ENCODE measurements around the gene ABLIM3. TPM values are rescaled to one million over a fixed set of nuclear protein-coding genes. Genes with fewer than 3 reads are reported as not detected.
A peak's percentile ranks its signal among the peaks of the same experiment; 100 is the strongest.

ABLIM3 gene
- total and polyA plus RNA-seq, 10 of the 15 experiments (the other 5 are each of a cell fraction or from before 2014, with no cell fraction given): 0.03 TPM; not detected in 9

DNA sequence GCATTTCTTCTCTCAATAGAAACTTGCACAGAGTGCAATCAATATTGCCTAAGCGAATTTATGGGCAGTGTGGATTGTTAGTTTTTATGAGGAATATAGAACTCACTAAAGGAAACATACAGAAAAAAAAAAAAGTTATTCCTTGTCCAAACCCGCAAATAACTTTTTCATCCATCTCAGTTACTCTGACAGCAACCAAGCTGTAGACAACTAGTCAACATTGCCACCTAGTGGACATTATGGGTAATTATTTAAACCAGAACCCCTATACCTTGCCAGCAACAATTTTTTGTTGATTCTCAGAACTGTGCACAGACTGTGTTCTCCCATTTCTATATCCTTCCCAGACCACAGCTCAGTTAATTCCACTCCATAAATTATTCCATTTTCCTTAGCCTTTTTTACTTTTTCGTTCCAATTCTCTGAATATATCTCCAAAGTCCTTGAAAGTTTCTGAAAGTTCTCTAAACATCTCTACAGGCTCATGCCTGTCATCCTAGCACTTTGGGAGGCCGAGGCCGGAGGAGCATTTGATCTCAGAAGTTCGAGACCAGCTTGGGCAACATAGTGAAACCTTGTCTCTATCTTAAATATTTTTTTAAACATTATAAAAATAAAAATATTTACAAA lies 127.8 kb downstream of the ABLIM3 start (continued):
- TF ChIP-seq BCL11A (IDR thresholded peaks at IDR 0.05; ENCODE audit: low read depth, low read length): no peak
- TF ChIP-seq, protein P1, sequence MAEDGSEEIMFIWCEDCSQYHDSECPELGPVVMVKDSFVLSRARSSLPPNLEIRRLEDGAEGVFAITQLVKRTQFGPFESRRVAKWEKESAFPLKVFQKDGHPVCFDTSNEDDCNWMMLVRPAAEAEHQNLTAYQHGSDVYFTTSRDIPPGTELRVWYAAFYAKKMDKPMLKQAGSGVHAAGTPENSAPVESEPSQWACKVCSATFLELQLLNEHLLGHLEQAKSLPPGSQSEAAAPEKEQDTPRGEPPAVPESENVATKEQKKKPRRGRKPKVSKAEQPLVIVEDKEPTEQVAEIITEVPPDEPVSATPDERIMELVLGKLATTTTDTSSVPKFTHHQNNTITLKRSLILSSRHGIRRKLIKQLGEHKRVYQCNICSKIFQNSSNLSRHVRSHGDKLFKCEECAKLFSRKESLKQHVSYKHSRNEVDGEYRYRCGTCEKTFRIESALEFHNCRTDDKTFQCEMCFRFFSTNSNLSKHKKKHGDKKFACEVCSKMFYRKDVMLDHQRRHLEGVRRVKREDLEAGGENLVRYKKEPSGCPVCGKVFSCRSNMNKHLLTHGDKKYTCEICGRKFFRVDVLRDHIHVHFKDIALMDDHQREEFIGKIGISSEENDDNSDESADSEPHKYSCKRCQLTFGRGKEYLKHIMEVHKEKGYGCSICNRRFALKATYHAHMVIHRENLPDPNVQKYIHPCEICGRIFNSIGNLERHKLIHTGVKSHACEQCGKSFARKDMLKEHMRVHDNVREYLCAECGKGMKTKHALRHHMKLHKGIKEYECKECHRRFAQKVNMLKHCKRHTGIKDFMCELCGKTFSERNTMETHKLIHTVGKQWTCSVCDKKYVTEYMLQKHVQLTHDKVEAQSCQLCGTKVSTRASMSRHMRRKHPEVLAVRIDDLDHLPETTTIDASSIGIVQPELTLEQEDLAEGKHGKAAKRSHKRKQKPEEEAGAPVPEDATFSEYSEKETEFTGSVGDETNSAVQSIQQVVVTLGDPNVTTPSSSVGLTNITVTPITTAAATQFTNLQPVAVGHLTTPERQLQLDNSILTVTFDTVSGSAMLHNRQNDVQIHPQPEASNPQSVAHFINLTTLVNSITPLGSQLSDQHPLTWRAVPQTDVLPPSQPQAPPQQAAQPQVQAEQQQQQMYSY (CRISPR knock-in tag; IDR thresholded peaks at IDR 0.05): no peak
- TF ChIP-seq, protein P2, sequence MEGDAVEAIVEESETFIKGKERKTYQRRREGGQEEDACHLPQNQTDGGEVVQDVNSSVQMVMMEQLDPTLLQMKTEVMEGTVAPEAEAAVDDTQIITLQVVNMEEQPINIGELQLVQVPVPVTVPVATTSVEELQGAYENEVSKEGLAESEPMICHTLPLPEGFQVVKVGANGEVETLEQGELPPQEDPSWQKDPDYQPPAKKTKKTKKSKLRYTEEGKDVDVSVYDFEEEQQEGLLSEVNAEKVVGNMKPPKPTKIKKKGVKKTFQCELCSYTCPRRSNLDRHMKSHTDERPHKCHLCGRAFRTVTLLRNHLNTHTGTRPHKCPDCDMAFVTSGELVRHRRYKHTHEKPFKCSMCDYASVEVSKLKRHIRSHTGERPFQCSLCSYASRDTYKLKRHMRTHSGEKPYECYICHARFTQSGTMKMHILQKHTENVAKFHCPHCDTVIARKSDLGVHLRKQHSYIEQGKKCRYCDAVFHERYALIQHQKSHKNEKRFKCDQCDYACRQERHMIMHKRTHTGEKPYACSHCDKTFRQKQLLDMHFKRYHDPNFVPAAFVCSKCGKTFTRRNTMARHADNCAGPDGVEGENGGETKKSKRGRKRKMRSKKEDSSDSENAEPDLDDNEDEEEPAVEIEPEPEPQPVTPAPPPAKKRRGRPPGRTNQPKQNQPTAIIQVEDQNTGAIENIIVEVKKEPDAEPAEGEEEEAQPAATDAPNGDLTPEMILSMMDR (IDR thresholded peaks at IDR 0.05 in 2 of 3, conservative IDR thresholded peaks at IDR 0.05 in 1 of 3; ENCODE audit: control insufficient read depth in 2 of 3, extremely low read depth in 1 of 3, insufficient read depth in 1 of 3, low read depth in 3 of 3, low read length in 3 of 3): peak; percentile 54 to 56 (median 55)
- no peak for TF ChIP-seq ZNF274 (IDR thresholded peaks at IDR 0.05; ENCODE audit: insufficient read depth, insufficient read length)
- 0 out of 2 replicates have a peak, but pooled peaks have one; percentile 39 for TF ChIP-seq NFXL1 (IDR thresholded peaks at IDR 0.05; ENCODE audit: borderline replicate concordance)
- TF ChIP-seq CBX5 (IDR thresholded peaks at IDR 0.05; ENCODE audit: low read depth): peak; percentile 99
- no peak for TF ChIP-seq TCF3 (IDR thresholded peaks at IDR 0.05; ENCODE audit: borderline replicate concordance, insufficient read depth, low read depth, low read length)
- no peak for TF ChIP-seq RB1 (IDR thresholded peaks at IDR 0.05; ENCODE audit: borderline replicate concordance)
- TF ChIP-seq POLR2AphosphoS2 (IDR thresholded peaks at IDR 0.05; ENCODE audit: low read depth, low read length): no peak
- no peak for TF ChIP-seq ZNF207 (IDR thresholded peaks at IDR 0.05; ENCODE audit: borderline replicate concordance)
- TF ChIP-seq SMC3 (IDR thresholded peaks at IDR 0.05; ENCODE audit: borderline replicate concordance, low read length): peak; percentile 24; the same call in 1 of the 2 replicates
- no peak for TF ChIP-seq RAD51 (IDR thresholded peaks at IDR 0.05)
